BJ (cell line): ENCODE data around the gene STPG1. TPM values are rescaled to one million over a fixed set of nuclear protein-coding genes. Genes with fewer than 3 reads are reported as not detected.

ENCODE experiments used
- CTCF ChIA-PET: fragments of 350-600 bp; formaldehyde crosslinking; extraction: SDS; loops from one replicate; lab custom pipeline; 2021; ENCODE audit warnings: antibody characterized with exemption, inconsistent platforms; lab: Yijun Ruan, JAX
- POLR2A ChIA-PET: fragments of 300-600 bp; sonication (Branson Sonifier 250); formaldehyde crosslinking; extraction: SDS; loops from one replicate; lab custom pipeline; 2021; ENCODE audit warnings: antibody characterized with exemption; lab: Charles Lee
- DNase-seq: peaks from one replicate; pipeline ENCODE4 v3.0.0-alpha.2; 2011; ENCODE audit warnings: low read depth
- H3K27me3 ChIP-seq: 2 replicates; pipeline ENCODE4 v1.6.0; 2011; ENCODE audit warnings: low read length; ENCODE audit not compliant: control insufficient read depth, insufficient read depth
- H3K36me3 ChIP-seq: 2 replicates; pipeline ENCODE4 v1.5.1; 2011; ENCODE audit warnings: low read length; ENCODE audit not compliant: control insufficient read depth, insufficient read depth
- H3K4me3 ChIP-seq: 2 replicates; pipeline ENCODE4 v1.5.1; 2011; ENCODE audit warnings: low read depth, mild to moderate bottlenecking, control low read depth, low read length
- polyA plus RNA-seq: library from polyadenylated mRNA; depleted of rRNA; stranded (reverse); fragments of >200 nt; gene quantifications from 2 replicates; pipeline ENCODE4 v1.2.3, GENCODE V29; 2011
- TF ChIP-seq, protein P1 (sequence below): IDR thresholded peaks from 2 replicates; pipeline ENCODE4 v1.5.1; 2011; ENCODE audit warnings: low read depth, mild to moderate bottlenecking, control low read depth, inconsistent platforms, low read length, moderate library complexity; ENCODE audit not compliant: insufficient read depth

STPG1 gene
- polyA plus RNA-seq, 1 experiment = 10.3 TPM

DNA sequence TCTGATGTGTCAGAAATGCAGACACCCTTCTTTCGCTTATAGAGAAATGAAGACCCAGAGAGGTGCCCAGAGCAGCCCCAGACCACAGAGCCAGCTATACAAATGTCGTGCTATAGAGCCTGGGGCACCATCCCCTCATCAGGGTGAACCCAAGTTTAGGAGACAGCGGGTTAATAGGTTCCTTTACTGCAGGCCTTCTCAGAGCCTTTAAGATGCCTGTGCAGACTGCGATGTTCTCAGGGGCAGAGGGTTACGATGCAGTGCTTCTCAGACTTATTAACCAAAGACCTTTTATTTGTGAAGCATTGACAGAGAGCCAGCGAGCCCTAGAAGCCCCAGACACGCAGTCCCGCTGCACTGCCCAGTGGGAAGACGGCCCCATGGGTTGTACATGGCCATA lies 46.9 kb downstream of the STPG1 start:
- ChIA-PET POLR2A (no interaction called here), CTCF (interaction anchor here (2.0 to 3.4 kb wide), 3 partner anchors 8 to 165 kb away, joined by 8 to 16 read pairs (median 8); no protein-coding TSS in a partner anchor)
- H3K27me3 ChIP-seq = no peaks in the 10 kb centered on the region
- no peak for DNase-seq
- H3K36me3 ChIP-seq = no peaks in the 10 kb centered on the region; the same call in 1 of the 2 replicates
- TF ChIP-seq, protein P1, sequence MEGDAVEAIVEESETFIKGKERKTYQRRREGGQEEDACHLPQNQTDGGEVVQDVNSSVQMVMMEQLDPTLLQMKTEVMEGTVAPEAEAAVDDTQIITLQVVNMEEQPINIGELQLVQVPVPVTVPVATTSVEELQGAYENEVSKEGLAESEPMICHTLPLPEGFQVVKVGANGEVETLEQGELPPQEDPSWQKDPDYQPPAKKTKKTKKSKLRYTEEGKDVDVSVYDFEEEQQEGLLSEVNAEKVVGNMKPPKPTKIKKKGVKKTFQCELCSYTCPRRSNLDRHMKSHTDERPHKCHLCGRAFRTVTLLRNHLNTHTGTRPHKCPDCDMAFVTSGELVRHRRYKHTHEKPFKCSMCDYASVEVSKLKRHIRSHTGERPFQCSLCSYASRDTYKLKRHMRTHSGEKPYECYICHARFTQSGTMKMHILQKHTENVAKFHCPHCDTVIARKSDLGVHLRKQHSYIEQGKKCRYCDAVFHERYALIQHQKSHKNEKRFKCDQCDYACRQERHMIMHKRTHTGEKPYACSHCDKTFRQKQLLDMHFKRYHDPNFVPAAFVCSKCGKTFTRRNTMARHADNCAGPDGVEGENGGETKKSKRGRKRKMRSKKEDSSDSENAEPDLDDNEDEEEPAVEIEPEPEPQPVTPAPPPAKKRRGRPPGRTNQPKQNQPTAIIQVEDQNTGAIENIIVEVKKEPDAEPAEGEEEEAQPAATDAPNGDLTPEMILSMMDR = no peak
- H3K4me3 ChIP-seq = no peak overlapping the region

DNA sequence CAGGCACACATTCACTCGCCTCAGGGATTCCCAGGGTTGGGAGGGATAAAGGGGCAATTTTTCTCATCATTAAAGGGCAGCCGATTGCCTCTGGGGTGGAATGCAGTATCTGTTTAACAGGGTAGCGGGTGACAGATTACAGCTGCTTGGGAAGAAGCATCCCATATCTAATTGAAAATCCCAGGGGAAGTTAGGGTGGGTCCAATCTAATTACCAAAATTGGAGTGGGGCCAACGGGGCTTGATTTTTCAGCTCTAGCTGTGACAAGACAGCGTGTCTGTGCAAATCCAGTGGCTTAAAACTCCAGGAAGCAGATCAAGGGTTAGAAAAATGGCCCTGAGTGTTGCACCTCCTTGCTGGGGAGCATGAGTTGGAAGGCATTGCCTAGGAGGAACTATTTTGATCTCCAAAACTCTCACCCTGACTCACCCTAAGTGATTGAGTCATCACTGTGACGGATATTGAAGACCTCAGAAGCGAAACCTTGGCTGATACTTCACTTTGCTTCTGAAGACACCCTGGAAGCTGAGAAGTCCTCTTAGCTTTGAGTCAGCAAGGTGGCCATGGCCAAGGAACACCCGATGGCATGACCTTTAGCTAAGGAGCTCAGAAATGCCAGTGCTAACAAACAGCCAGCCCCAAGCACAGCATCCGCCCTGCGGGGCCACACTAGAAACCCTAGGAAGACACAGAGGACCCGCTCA lies 48.5 kb downstream of the STPG1 start:
- no peaks in the 10 kb centered on the region; the same call in 1 of the 2 replicates for H3K27me3 ChIP-seq
- TF ChIP-seq, protein P1 = no peak
- peak; percentile 61 for DNase-seq
- CTCF ChIA-PET = interaction anchor here (0.9 to 3.4 kb wide), 4 partner anchors 7 to 166 kb away, joined by 3 to 16 read pairs (median 5); no protein-coding TSS in a partner anchor
- POLR2A ChIA-PET = interaction anchor here (0.6 kb wide), 1 partner anchor 291 kb away, joined by 3 read pairs; no protein-coding TSS in a partner anchor
- H3K4me3 ChIP-seq = no peak overlapping the region
- no peaks in the 10 kb centered on the region; the same call in 1 of the 2 replicates for H3K36me3 ChIP-seq

DNA sequence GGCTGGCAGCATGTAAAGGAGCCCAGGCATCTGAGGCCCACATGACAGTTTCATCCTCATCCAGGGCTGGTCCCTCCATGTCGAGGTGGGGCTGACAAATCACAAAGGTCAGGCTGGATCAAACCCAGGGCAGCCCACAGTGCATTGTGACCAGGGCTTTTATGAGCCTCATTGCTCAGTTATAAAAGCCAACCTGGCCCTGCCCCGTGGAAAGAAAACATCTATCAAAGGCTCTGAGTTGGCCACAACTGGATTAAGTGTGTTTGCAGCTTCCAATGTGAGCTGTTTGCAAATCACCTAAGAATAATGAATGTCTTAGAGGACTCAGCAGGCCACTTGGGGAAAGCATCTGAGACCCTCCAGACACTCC lies 49.0 kb downstream of the STPG1 start:
- ChIA-PET POLR2A (no interaction called here), CTCF (interaction anchor here (0.9 to 3.4 kb wide), 3 partner anchors 8 to 166 kb away, joined by 3 to 16 read pairs (median 7); no protein-coding TSS in a partner anchor)
- no peaks in the 10 kb centered on the region; the same call in 1 of the 2 replicates for H3K27me3 ChIP-seq
- H3K36me3 ChIP-seq = no peaks in the 10 kb centered on the region; the same call in 1 of the 2 replicates
- no peak for DNase-seq
- no peak overlapping the region for H3K4me3 ChIP-seq
- TF ChIP-seq, protein P1 = no peak

DNA sequence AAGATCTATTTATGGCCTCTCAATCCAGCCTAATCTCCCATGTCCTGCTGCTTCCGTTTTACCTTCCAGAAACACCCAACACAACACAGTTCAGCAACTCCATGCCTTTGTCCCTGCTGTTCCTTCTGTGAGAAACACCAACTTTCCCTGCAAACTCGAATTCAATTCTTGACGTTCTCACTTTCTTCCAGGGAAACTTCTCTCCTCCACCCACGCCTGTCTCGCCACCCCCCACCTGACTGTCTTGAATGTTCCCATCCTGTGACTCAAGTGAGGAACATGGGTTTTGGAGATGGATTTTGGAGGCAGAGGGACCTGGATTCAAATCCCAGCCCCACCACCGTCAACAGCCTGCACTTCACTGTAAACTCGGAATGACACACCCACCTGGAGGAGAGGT lies 49.6 kb downstream of the STPG1 start:
- no peak for DNase-seq
- ChIA-PET CTCF (interaction anchor here (0.9 to 3.4 kb wide), 2 partner anchors 9 to 27 kb away, joined by 3 to 16 read pairs; no protein-coding TSS in a partner anchor), POLR2A (no interaction called here)
- Histone ChIP-seq H3K4me3 (no peak overlapping the region), H3K27me3 (no peaks in the 10 kb centered on the region; the same call in 1 of the 2 replicates), H3K36me3 (no peaks in the 10 kb centered on the region; the same call in 1 of the 2 replicates)
- TF ChIP-seq, protein P1 = no peak

DNA sequence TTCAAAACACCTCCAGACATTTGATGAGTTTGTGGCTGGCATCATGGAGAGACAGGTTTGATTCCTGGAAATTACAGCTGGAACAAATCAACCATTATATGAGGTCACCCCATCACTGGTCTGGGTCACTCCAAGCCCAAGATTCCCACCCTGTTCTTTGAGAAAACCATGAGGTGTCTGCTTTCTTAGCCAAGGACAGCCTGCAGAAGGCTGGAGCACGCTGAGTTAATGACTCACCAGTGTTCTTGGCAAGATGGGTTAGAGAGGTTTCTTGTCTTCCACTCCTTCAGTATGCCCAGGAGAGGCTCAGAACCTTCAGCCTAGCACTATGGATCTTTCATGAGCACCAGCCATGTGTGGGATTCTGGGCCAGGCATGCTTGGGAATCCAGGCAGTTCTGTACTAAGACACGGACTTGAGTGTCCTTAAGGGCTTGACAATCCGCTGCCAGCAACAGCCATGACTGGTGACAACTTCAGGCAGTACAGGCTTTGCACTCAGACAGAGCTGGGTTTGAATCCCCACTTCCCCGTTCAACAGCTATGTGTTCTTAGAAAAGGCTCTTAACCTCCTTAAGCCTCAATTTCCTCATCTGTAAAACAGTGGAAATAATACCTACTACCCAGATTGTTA lies 50.5 kb downstream of the STPG1 start:
- TF ChIP-seq, protein P1 = no peak
- DNase-seq = peak; percentile 55
- ChIA-PET POLR2A (no interaction called here), CTCF (interaction anchor here (1.0 to 1.3 kb wide), 2 partner anchors 29 to 161 kb away, joined by 3 to 4 read pairs; no protein-coding TSS in a partner anchor)
- Histone ChIP-seq H3K27me3 (no peaks in the 10 kb centered on the region; the same call in 1 of the 2 replicates), H3K36me3 (peaks cover 2% of the 10 kb centered on the region), H3K4me3 (no peak overlapping the region)
